ENCODE results near the gene GRID2IP.

The GRID2IP gene

GRCh38 chr7:6447581-6448199 lies 103.6 kb downstream of the GRID2IP start, which contains the start of gene DAGLB:
Gene DAGLB, minus strand, starts transcription at chr7:6447954. Its CDS starts 112 bp downstream, at chr7:6447842.
- peak; percentile 99 for DNase-seq (ENCODE audit: low spot score)

Measured in D341Med (cell line).